Cerebellar cortex (tissue), 1 donor: ENCODE measurements around the gene B2M.
"Not testable (repeated sequence)": the region's sequence is repeated elsewhere in the genome, so short reads cannot be mapped to it uniquely, and the experiment has no call there.

Experiments used
- DNase-seq: peaks from one replicate; pipeline ENCODE4 v3.0.0-alpha.2; 2015; ENCODE audit warnings: low spot score

B2M gene

GRCh38 chr15:44698641-44699040 is 12.7 kb upstream of the B2M start:
- no peak for DNase-seq

DNA sequence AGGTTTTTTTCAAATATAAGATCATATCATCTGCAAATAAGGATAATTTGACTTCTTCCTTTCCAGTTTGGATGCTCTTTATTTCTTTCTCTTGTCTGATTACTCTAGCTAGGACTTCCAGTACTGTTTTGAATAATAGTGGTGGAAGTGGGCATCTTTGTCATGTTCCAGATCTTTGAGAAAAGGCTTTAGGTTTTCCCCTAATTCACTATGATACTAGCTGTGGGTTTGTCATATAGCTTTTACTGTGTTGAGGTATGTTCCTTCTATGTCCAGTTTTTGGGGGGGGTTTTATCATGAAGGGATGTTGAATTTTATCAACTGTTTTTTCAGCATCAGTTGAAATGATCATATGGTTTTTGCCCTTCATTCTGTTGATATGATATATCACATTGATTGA is 10.6 kb upstream of the B2M start:
- not testable (repeated sequence) for DNase-seq

DNA sequence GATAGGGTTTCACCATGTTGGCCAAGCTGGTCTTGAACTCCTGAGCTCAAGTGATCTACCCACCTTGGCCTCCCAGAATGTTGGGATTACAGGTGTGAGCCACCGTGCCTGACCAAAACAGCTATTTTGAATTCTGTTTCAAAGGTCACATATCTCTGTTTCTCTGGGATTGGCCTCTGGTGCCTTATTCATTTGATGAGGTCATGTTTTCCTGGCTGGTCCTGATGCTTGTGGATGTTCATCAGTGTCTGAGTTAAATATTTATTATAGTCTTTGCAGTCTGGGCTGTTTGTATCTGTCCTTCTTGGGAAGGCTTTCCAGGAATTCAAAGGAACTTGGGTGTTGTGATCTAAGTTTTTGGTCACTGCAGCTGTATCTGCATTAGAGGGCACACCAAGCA is 5.3 kb upstream of the B2M start:
- DNase-seq: no peak

- no peak for DNase-seq
Observed at GRCh38 chr15:44706401-44706800, 4.9 kb upstream of the B2M start.

DNA sequence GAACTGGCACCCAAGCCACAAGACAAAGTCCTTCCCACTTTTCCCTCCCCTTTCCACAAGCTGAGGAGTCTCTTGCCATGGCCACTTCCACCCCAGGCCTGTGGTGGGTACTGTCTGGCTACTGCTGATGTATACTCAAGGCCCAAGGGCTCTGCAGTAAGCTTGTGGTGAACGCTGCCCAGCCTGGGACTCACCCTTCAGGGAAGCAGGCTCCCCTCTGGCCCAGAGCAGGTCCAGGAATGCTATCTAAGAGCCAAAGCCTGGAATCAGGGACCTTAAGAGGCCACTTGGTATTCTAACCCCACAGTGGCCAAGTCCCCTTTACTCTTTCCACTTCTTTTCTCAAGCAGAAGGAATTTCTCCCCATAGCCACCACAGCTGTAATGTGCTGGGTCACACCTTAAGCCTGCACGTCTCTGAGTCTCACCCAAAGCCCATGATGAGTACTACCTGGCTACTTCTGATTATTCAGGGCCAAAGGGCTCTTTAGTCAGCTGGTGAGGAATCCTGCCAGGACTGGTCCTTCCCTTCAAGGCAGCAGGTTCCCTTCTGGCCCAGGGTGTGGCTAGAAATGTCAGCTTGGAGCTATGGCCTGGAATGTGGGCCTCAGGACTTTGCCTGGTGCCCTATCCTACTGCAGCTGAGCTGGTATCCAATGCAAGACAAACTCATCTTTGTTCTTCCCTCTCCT is 4.2 kb upstream of the B2M start:
- no peak for DNase-seq

DNA sequence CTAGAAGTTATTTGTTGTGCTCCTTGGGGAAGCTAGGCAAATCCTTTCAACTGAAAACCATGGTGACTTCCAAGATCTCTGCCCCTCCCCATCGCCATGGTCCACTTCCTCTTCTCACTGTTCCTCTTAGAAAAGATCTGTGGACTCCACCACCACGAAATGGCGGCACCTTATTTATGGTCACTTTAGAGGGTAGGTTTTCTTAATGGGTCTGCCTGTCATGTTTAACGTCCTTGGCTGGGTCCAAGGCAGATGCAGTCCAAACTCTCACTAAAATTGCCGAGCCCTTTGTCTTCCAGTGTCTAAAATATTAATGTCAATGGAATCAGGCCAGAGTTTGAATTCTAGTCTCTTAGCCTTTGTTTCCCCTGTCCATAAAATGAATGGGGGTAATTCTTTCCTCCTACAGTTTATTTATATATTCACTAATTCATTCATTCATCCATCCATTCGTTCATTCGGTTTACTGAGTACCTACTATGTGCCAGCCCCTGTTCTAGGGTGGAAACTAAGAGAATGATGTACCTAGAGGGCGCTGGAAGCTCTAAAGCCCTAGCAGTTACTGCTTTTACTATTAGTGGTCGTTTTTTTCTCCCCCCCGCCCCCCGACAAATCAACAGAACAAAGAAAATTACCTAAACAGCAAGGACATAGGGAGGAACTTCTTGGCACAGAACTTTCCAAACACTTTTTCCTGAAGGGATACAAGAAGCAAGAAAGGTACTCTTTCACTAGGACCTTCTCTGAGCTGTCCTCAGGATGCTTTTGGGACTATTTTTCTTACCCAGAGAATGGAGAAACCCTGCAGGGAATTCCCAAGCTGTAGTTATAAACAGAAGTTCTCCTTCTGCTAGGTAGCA is 851 bp upstream of the B2M start:
- DNase-seq: no peak

DNA sequence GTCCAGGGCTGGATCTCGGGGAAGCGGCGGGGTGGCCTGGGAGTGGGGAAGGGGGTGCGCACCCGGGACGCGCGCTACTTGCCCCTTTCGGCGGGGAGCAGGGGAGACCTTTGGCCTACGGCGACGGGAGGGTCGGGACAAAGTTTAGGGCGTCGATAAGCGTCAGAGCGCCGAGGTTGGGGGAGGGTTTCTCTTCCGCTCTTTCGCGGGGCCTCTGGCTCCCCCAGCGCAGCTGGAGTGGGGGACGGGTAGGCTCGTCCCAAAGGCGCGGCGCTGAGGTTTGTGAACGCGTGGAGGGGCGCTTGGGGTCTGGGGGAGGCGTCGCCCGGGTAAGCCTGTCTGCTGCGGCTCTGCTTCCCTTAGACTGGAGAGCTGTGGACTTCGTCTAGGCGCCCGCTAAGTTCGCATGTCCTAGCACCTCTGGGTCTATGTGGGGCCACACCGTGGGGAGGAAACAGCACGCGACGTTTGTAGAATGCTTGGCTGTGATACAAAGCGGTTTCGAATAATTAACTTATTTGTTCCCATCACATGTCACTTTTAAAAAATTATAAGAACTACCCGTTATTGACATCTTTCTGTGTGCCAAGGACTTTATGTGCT is 527 bp downstream of the B2M start:
- DNase-seq: peak; percentile 39

- DNase-seq: peak; percentile 51
Observed at GRCh38 chr15:44712346-44713005, 1.2 kb downstream of the B2M start.

DNA sequence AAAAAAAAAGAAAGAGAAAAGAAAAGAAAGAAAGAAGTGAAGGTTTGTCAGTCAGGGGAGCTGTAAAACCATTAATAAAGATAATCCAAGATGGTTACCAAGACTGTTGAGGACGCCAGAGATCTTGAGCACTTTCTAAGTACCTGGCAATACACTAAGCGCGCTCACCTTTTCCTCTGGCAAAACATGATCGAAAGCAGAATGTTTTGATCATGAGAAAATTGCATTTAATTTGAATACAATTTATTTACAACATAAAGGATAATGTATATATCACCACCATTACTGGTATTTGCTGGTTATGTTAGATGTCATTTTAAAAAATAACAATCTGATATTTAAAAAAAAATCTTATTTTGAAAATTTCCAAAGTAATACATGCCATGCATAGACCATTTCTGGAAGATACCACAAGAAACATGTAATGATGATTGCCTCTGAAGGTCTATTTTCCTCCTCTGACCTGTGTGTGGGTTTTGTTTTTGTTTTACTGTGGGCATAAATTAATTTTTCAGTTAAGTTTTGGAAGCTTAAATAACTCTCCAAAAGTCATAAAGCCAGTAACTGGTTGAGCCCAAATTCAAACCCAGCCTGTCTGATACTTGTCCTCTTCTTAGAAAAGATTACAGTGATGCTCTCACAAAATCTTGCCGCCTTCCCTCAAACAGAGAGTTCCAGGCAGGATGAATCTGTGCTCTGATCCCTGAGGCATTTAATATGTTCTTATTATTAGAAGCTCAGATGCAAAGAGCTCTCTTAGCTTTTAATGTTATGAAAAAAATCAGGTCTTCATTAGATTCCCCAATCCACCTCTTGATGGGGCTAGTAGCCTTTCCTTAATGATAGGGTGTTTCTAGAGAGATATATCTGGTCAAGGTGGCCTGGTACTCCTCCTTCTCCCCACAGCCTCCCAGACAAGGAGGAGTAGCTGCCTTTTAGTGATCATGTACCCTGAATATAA is 2.0 kb downstream of the B2M start:
- DNase-seq: peak; percentile 69

DNA sequence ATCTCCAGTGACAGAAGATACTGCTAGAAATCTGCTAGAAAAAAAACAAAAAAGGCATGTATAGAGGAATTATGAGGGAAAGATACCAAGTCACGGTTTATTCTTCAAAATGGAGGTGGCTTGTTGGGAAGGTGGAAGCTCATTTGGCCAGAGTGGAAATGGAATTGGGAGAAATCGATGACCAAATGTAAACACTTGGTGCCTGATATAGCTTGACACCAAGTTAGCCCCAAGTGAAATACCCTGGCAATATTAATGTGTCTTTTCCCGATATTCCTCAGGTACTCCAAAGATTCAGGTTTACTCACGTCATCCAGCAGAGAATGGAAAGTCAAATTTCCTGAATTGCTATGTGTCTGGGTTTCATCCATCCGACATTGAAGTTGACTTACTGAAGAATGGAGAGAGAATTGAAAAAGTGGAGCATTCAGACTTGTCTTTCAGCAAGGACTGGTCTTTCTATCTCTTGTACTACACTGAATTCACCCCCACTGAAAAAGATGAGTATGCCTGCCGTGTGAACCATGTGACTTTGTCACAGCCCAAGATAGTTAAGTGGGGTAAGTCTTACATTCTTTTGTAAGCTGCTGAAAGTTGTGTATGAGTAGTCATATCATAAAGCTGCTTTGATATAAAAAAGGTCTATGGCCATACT is 4.0 kb downstream of the B2M start:
- DNase-seq: no peak

GRCh38 chr15:44715797-44716334 is 4.5 kb downstream of the B2M start:
- no peak for DNase-seq

DNA sequence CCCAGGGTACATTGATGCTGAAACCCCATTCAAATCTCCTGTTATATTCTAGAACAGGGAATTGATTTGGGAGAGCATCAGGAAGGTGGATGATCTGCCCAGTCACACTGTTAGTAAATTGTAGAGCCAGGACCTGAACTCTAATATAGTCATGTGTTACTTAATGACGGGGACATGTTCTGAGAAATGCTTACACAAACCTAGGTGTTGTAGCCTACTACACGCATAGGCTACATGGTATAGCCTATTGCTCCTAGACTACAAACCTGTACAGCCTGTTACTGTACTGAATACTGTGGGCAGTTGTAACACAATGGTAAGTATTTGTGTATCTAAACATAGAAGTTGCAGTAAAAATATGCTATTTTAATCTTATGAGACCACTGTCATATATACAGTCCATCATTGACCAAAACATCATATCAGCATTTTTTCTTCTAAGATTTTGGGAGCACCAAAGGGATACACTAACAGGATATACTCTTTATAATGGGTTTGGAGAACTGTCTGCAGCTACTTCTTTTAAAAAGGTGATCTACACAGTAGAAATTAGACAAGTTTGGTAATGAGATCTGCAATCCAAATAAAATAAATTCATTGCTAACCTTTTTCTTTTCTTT is 5.8 kb downstream of the B2M start:
- DNase-seq: no peak

DNA sequence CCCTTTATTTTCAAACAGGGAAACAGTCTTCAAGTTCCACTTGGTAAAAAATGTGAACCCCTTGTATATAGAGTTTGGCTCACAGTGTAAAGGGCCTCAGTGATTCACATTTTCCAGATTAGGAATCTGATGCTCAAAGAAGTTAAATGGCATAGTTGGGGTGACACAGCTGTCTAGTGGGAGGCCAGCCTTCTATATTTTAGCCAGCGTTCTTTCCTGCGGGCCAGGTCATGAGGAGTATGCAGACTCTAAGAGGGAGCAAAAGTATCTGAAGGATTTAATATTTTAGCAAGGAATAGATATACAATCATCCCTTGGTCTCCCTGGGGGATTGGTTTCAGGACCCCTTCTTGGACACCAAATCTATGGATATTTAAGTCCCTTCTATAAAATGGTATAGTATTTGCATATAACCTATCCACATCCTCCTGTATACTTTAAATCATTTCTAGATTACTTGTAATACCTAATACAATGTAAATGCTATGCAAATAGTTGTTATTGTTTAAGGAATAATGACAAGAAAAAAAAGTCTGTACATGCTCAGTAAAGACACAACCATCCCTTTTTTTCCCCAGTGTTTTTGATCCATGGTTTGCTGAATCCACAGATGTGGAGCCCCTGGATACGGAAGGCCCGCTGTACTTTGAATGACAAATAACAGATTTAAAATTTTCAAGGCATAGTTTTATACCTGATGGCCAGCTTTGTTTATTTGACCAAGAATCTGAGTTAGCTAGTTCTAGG is 7.0 kb downstream of the B2M start:
- DNase-seq: no peak

- DNase-seq: no peak
Observed at GRCh38 chr15:44718927-44719292, 7.6 kb downstream of the B2M start.

GRCh38 chr15:44719293-44719999 is 8.1 kb downstream of the B2M start:
- no peak for DNase-seq

DNA sequence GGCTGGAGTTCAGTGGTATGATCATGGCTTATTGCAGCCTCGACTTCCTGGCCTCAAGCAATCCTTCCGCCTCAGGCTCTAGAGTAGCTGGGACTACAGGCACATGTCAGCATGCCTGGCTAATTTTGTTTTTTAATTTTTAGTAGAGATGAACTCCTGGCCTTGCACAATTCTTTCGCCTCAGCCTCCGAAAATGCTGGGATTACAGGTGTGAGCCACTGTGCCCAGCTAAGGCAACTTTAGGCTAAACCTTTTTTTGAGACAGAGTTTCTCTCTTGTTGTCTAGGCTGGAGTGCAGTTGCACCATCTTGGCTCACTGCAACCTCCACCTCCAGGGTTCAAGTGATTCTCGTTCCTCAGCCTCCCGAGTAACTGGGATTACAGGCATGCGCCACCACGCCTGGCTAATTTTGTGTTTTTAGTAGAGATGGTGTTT is 8.7 kb downstream of the B2M start:
- not testable (repeated sequence) for DNase-seq

DNA sequence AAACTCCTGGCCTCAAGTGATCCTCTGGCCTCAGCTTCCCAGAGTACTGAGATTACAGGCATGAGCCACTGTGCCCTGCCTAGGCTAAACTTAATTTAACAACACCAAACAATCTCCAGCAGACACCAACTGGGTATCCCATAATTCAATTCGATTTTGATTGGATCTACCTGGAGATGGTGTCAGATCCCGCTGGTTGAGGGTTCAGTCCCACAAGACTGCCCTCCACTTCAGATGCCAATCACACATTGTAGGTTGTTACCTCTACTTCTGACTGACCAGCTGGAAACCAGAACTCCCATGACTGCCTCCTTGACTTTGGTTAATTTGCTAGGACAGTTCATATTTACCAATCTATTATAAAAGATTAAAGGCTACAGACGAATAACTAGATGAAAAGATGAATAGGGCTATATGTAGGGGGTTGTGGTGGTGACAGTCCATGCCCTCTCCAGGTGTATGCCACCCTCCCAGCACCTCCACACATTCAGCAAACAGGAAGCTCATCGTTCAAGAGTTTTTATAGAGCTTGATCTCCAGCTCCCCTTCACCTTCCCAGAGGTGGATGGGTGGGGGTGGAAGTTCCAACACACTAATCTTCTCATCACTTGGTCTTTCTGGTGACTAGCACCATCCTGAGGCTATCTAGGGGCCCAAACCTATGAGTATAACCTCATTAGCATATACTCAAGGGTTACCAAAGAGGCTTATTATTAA is 9.3 kb downstream of the B2M start:
- no peak for DNase-seq

DNA sequence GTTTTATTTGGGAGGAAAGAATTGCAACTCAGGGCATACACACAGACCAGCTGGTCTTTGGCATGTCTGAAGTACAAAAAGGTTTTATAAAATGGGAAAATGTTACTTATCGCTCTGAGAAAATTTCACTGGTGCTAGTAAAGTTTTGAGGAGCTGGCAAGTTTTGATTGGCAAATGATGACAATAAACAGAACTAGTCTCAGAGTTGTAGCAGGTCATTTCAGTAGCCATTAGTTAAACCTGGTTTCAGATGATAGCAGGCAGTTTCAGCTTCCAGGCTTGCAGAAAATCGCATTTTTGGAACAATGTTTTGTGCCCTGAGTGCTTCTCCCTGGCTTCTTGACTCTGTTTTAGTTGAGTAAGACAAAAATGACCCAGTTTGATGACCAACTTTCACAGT is 10.7 kb downstream of the B2M start:
- no peak for DNase-seq
